ENCODE results near the gene TEAD4.

The TEAD4 gene

GRCh38 chr12:2959192-2959504 is at the start of gene TEAD4:
Gene TEAD4 (plus strand): TSS chr12:2959397.
- DNase-seq, result peak in 4 of 10 donors; percentile 12 to 80 (median 52)
- intact Hi-C loops (cut with DNase I), result no loop called here

DNA sequence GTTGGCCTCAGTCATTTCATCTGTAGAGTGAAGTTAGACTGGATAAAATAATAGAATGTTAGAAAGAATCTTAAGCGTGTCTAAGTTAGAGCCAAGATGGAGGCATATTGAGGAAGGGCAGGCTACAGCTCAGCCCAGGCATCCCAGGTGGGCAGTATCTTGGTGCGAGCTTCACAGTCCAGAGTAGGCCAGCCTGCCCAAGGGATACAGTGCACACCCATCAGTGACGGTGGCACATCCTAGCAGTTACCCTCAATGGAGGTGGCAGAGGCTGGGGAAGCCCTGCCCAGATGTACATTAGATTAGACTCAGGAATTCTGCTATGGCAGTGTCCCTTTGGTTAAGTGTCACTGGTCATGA is 47.0 kb upstream of the TEAD4 start:
- intact Hi-C loops (cut with DNase I), result no loop called here
- DNase-seq, result no peak

GRCh38 chr12:2919249-2919648 is 39.9 kb upstream of the TEAD4 start:
- intact Hi-C loops (cut with DNase I), result no loop called here
- no peak for DNase-seq

- no peak for DNase-seq
- intact Hi-C loops (cut with DNase I), result no loop called here
Measured at GRCh38 chr12:2922329-2922728, 36.9 kb upstream of the TEAD4 start.

DNA sequence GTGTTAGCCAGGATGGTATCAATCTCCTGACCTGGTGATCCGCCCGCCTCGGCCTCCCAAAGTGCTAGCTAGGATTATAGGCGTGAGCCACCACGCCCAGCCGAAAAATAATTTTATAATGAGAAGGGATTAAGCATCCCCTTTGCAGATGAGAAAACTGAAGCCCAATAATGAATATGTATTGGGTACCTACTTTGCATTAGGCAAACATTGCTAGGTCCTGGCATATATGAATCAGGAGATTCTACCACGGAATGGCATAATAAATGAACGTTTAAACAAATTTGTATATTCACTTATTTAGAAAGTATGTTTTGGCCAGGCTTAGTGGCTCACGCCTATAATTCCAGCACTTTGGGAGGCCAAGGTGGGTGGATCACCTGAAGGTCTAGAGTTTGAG is 36.1 kb upstream of the TEAD4 start:
- intact Hi-C loops (cut with DNase I), result no loop called here
- DNase-seq, result no peak

- intact Hi-C loops (cut with DNase I), result no loop called here
Measured at GRCh38 chr12:2924019-2924418, 35.2 kb upstream of the TEAD4 start.

DNA sequence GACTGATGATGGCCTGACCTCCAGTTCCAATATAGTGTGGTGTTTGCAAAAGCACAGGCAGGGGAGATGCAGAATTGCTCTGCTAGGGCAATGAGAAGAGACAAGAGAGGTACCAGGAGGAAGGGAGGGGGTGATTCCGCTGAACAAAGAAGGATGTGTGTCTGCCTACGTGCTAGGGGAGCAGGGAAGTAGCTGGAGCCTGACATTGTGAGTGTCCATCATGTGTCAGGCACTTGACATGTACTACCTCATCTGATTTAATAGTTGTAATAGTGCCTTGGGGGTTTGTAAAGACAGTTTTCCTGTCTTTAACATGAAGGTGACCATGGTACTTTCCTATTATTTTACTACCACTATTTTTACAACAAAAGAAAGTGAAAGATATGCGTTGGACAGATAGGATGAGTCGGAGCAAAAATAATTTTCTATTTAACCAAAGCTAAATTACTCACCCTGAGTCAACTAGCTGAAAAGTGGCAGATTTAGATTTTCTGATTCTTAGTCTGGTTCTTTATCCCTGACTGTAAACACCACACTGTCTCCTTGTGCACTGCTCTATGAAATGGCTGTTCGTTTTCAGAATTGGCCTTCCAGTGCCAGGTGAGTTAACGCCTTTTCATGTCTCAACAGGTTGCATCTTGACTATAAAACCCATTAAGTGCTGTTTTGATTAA is 33.7 kb upstream of the TEAD4 start:
- intact Hi-C loops (cut with DNase I), result no loop called here
- DNase-seq, result no peak

More at GRCh38 chr12:2924019-2924418, 35.2 kb upstream of the TEAD4 start:
- peak in 1 of 10 donors; percentile 43 for DNase-seq

DNA sequence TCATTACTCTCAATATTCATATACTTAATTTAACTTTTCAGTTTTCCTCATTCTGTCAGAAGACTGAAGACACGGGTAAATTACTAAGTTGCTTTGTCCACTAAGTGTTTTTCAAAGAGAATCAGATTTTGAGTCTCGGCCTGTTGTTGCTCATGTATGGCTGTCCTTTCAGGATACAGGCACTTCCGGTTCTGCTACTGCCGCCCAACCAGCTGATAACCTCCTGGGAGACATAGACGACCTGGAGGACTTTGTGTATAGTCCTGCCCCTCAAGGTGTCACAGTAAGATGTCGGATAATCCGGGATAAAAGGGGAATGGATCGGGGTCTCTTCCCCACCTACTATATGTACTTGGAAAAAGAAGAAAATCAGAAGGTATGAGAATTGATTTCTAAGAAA is 28.3 kb upstream of the TEAD4 start:
- intact Hi-C loops (cut with DNase I), result no loop called here
- DNase-seq, result no peak

- intact Hi-C loops (cut with DNase I), result no loop called here
- DNase-seq, result no peak
Measured at GRCh38 chr12:2933586-2933985, 25.6 kb upstream of the TEAD4 start.

- no peak for DNase-seq
- intact Hi-C loops (cut with DNase I), result no loop called here
Measured at GRCh38 chr12:2934371-2934770, 24.8 kb upstream of the TEAD4 start.

DNA sequence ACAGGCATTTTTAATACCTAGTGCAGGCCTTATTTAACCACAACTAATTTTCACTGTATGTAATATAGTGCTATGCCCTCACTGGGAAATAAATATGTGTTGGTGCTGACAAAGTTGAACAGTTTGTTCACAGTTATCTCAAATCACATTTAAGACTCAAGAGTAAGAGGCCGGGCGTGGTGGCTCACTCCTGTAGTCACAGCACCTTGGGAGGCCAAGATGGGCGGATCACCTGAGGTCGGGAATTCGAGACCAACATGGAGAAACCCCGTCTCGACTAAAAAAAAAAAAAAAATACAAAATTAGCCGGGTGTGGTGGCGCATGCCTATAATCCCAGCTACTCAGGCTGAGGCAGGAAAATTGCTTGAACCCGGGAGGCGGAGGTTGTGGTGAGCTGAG is 22.9 kb upstream of the TEAD4 start:
- intact Hi-C loops (cut with DNase I), result no loop called here
- peak in 1 of 10 donors; percentile 41 for DNase-seq

DNA sequence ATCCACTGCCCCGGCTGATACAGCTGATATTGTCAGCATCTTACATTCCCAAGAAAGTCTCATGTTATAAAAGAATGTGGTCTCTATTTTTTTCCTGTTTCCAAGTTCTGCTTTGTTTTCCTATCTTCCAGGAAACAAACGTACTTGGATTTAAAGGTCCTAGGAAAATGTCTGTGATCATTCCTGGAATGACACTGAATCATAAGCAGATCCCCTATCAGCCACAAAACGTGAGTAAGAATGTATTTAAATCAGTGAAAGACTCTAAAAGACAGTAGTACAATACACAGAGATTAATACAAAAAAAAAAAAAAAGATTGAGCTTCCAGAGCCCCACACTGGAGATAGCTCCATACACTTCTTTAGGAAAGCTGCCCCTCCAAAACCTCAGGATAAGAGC is 21.7 kb upstream of the TEAD4 start:
- intact Hi-C loops (cut with DNase I), result no loop called here
- DNase-seq, result no peak

DNA sequence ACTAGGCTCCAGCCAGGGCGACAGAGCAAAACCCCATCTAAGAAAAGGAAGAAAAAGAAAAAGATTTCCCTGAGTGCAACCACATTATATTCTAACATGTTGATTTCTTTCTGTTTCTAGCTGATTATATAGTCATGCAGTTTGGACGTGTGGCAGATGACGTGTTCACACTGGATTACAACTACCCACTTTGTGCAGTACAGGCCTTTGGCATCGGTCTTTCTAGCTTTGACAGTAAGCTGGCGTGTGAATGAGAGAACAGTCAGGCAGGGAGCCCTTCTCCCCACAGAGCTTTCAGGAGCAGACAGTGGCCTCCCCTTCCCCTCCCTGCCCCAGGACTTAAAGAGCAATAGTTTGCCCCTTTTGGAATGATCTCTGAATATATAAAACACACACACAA is 20.0 kb upstream of the TEAD4 start:
- intact Hi-C loops (cut with DNase I), result no loop called here
- peak in 2 of 10 donors; percentile 8 to 35 for DNase-seq

GRCh38 chr12:2940564-2940963 is 18.6 kb upstream of the TEAD4 start:
- intact Hi-C loops (cut with DNase I), result no loop called here
- peak in 1 of 10 donors; percentile 49 for DNase-seq

GRCh38 chr12:2941524-2941923 is 17.7 kb upstream of the TEAD4 start:
- peak in 2 of 10 donors; percentile 5 to 59 for DNase-seq
- intact Hi-C loops (cut with DNase I), result no loop called here

DNA sequence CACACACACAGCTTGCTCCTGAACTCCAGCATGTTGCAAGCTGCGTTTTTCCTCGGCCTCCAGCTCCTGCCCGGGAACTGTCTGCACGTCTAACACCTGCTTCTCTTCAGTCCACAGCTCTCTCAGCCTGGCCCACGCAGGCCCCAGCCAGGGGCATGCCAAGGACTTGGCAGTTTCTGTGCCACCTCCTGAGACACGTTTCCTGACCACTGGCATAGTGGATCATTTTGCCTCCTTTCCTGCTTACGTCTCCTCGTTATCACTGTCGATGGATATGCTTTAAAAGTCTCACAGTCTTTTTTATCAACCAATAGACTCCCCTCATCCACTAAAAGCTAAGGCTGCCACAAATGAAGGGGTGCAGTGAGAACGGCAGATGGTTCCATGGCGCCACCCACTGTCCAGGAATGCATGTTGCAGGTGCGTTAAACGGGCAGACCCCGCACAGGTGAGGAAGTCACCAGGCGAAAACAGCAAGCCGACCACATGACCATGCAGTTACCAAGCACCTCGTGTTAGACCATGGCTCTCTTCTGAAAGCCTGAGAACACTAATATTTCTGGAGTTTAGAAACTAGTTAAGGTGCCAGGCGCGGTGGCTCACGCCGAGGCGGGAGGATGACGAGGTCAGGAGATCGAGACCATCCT is 14.7 kb upstream of the TEAD4 start:
- intact Hi-C loops (cut with DNase I), result loop anchor here (1.0 kb wide), 2 partner anchors 59 to 91 kb away; no protein-coding TSS in a partner anchor
- DNase-seq, result peak in 9 of 10 donors; percentile 19 to 93 (median 71)

GRCh38 chr12:2949411-2949810 is 9.8 kb upstream of the TEAD4 start:
- DNase-seq, result peak in 3 of 10 donors; percentile 5 to 18 (median 15)
- intact Hi-C loops (cut with DNase I), result no loop called here

GRCh38 chr12:2955888-2956287 is 3.3 kb upstream of the TEAD4 start:
- DNase-seq, result peak in 2 of 10 donors; percentile 2 to 9
- intact Hi-C loops (cut with DNase I), result no loop called here

GRCh38 chr12:2957816-2958431 is 1.3 kb upstream of the TEAD4 start:
- intact Hi-C loops (cut with DNase I), result no loop called here
- no peak for DNase-seq

- DNase-seq, result peak in 1 of 10 donors; percentile 72
- intact Hi-C loops (cut with DNase I), result no loop called here
Measured at GRCh38 chr12:2958432-2959191, 585 bp upstream of the TEAD4 start.

Measured in posterior cingulate gyrus (tissue), 11 donors.